CD1c-positive myeloid dendritic cell (primary cell): ENCODE results near the gene GPRC6A.
"Not testable (repeated sequence)": the region's sequence is repeated elsewhere in the genome, so short reads cannot be mapped to it uniquely, and the experiment has no call there.

Source experiments
- DNase-seq: peaks from one replicate; pipeline ENCODE4 v3.0.0-alpha.2; 2016; ENCODE audit errors: extremely low spot score

The GPRC6A gene

GRCh38 chr6:116828983-116829382, at the start of gene GPRC6A:
TSS of gene GPRC6A (minus strand) at chr6:116829083. CDS start at chr6:116829013, 70 bp downstream.
- no peak for DNase-seq

GRCh38 chr6:116877743-116878142, 48.9 kb upstream of the GPRC6A start:
- no peak for DNase-seq

DNA sequence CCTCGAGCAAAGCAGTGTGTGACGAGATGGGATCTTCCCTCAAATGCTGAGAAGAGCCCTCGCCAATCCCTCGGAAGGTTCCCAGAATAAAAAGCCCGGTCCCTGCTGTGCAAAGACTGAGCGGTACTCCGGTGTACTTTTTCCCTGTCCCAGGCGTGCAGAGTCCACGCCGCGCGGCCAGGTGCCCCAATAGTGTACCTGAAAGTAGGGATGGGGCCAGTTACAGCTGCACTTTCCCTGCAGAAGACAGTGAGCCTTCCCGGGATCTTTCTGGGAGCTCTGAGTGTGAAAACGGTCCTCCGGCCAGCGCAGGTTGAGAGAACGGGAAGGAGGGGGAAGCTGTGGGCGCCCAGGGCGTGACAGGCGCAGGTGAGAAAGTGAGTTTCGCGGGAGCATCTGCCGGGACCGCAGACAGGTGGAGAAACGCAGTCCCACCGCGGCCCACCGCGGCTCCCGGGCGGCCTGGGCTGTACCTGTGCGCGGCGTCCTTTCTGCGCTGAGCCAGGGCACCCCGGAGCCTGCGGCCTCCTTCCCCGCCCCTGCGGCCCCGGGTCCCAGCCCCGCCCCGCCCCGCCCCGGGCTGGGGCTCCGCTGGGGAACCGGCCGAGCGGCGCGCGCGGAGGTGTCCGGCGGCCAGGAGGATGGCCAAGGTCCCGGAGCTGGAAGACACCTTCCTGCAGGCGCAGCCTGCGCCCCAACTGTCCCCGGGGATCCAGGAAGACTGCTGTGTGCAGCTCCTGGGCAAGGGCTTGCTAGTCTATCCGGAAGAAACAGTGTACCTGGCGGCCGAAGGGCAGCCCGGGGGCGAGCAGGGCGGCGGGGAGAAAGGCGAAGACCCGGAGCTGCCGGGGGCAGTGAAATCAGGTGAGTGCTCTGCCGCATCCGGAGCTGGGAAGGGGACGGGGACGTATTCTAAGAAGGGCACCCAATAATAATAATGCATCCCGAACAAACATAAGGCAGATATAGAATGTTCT, 48.0 kb upstream of the GPRC6A start, which contains the start of gene RFX6:
Gene RFX6, plus strand, starts transcription at position 608 of the 977 bp plus-strand sequence. Its CDS starts 34 bp downstream, at position 642.
- no peak for DNase-seq

DNA sequence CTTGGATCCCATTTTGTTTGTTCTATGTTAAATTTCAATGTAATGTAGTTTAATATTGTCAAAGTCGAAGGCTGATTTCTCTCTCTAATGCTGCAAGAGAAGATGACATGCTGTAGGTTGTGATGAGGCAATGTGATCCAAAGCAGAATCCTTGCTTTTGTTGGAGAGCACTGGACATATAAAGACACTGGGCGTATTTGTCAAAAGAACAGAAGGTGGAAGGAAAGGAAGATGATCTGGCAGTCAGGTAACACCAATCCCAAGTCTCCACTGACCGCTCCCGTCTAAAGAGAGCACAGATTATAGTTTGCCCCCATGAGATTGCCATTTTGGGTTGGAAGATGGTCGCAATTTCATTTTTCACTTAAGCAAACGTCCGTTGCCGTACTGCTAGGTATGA, 47.2 kb upstream of the GPRC6A start:
- DNase-seq: no peak

- no peak for DNase-seq
Measured at GRCh38 chr6:116872771-116873170, 43.9 kb upstream of the GPRC6A start.

DNA sequence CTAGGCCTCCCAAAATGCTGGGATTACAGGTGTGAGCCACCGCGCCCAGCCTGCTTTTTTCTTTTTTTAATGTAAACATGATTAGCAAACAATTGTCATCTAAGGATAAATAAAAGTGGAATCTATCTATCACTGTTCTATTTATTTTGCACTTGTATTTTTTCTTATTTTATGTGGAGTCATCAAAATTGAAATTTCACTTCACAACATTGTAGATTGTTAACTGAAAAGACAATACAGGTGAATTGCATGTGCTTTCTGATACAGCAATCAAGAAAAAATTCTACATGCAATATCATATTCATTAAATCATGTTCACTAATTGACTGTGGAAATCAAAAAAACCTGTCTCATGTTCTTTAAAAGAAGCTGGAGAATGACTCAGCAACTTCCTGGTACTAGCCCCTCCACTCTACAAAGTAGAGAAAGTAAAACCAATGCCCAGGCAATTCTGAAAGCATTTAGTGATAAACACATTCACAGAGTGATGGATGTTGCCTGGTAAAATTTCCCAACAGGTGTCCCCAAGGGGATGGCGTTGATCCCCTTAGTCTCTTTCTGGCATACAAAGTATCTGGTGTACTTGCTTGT, 37.5 kb upstream of the GPRC6A start:
- DNase-seq: no peak

- DNase-seq: no peak
Measured at GRCh38 chr6:116859264-116859663, 30.4 kb upstream of the GPRC6A start.

GRCh38 chr6:116858060-116858459, 29.2 kb upstream of the GPRC6A start:
- DNase-seq: no peak

- peak; percentile 20 for DNase-seq
Measured at GRCh38 chr6:116847227-116847626, 18.3 kb upstream of the GPRC6A start.

DNA sequence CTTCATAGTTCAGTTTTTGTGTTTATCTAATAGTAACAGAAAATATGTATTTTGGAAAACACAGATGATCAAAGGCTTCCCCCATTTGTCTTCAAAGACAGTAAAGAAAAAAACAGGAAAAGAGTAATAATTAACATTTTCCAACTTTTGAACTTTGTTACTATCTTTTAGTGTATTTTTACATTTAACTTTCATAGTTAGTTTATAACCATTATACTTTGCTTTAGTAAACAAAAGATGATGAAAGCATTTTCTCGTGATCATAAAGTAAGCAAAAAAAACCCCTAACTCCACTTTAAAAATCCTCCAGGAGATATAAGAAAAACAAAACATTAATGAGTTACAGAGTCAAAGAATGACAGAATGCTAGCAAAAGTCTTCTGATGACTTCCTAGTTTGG, 13.6 kb upstream of the GPRC6A start:
- no peak for DNase-seq

GRCh38 chr6:116840091-116840490, 11.2 kb upstream of the GPRC6A start:
- DNase-seq: peak; percentile 24

DNA sequence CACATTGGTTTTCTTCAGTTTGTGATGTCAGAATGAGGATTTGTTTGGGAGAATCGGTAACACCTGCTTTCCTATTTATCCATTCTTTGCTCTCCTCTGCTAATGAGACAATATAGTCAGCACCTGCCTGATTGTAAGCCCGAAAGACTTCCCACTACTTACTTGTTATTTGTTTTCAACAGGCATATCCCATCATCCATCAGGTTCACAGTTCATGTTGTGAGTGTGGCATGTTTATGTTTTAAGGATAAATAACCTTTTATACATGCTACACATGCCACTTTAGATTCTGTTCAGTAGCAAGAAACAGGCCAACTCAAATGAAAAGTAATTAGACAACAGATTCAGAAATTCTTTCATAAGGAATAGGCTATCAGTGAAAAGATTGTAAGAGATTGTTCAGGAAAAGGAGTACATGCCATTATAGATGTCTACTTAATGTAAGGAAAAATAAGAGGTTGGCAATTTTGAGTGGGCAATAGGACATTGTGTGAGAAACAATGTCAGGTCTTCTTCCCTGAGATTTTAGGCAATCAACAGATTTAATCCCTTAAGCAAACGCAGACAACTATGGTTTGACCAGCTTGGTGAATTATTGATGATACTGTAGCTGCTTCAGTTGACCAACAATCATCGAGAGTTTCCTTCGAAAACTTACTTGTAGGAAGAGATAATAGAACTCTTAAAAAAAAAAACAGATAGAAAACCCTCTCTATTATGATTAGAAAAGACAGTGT, 7.9 kb upstream of the GPRC6A start:
- no peak for DNase-seq

DNA sequence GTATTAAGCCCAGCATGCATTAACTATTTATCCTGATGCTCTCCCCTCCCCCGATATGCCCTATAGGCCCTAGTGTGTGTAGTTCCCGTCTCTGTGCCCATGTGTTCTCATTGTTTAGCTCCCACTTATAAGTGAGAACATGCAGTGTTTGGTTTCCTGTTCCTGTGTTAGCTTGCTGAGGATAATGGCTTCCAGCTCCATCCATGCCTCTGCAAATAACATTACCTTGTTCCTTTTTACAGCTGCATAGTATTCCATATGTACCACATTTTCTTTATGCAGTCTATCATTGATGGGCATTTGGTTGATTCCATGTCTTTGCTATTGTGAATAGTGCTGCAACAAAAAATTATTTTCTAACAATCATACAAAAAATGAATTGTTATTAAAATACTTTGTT, 5.6 kb upstream of the GPRC6A start:
- DNase-seq: not testable (repeated sequence)

DNA sequence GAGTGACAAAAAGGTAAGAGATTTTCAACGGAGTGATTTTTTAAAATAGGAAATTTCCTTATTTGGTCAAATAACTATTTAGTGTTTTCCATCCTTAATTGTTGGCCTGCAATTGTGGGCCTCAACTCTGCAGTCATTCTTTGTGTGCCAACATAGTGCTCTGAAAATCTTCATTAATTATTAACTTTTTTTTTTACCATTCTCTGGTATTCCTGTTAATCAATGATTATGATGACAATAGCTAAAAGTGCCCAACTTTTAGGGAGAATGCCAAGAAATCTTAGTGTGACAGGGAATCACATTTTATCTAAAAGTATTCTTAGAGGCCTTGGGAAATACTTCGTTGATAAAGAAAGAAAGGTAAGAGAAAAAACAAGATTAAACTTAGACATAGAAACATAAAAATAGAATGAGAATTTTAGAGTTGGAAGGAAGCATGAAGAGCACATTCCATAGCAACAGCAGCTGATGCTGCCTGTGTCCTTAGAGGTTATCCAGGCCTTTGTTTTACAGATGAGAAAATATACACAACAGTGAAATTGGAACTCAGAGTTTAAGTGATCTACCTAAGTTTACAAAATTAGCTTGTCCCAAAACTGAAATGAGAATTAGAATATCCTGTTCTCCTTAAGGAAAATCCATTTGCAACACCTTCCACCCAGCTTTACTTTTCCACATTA, 1.2 kb downstream of the GPRC6A start:
- DNase-seq: no peak

DNA sequence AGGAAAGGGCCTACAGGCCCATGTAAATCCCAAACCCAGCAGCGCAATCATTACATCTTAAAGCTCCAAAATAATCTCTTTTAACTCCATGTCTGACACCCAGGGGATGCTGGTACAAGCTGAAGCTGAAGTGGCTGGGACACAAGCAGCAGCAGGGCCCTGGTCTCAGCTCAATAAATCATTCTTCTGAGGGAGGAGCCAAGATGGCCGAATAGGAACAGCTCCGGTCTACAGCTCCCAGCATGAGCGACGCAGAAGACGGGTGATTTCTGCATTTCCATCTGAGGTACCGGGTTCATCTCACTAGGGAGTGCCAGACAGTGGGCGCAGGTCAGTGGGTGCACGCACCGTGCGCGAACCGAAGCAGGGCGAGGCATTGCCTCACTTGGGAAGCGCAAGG, 12.5 kb downstream of the GPRC6A start:
- DNase-seq: not testable (repeated sequence)

- DNase-seq: no peak
Measured at GRCh38 chr6:116812051-116812650, 16.7 kb downstream of the GPRC6A start.

- DNase-seq: no peak
Measured at GRCh38 chr6:116801971-116802370, 26.9 kb downstream of the GPRC6A start.

GRCh38 chr6:116799945-116800344, 28.9 kb downstream of the GPRC6A start:
- no peak for DNase-seq

DNA sequence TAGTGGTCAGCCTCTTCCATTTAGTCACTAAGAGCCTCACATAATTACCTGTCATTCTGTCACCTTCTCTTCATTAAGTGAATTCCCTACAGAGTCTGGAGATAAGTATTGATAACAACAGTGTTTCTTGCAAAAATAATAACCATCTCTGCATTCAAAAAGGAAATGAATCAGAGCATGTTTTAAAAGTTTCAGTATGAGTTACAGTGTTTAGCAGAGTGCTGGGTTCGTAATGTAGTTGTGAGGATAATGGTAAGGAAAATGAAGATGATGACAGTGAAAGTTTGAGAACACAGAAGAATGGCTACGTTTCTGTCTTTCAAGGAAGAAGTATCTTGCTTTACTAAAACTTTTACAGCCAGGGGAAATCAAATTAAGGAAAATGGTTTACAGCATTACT, 31.3 kb downstream of the GPRC6A start:
- no peak for DNase-seq

DNA sequence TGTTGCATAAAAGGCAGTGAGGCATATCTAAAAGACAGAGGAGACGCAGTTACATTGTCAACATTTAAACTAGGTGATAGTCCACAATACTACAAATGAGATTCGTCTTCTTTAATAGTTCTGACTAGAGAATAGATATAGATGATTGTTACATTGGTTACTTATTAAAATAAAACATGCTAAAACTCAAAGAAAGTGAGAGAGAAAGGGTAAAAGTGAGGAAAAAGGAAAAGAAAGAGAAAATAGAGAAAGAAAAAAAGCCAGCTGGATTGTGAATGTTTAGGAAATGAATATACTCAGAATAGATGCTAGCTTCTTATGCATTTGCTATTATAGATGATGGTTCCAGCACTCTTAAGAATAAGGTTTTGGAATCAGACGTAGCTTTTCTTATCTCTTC, 35.7 kb downstream of the GPRC6A start:
- no peak for DNase-seq

DNA sequence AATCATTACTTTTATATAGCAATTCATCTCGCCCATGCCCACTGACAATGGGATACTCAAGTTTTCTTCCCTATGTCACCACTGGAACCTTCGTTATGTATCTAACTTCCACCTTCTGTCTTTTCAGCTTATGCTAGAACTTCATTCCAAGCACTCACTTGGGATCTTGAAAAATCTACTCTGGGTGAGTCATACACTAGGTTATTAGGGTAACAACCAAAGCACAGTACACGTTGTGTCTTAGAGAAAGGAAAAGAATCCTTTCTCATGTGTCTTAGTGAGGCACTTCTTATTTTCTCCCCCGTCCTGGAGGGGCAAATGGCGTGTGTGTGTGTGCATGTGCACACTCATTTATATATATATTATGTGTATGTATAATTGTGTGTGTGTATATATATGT, 45.0 kb downstream of the GPRC6A start:
- DNase-seq: no peak
